Measurements from ENCODE around the gene ASL. TPM values are rescaled to one million over a fixed set of nuclear protein-coding genes. Genes with fewer than 3 reads are reported as not detected.
"Not testable (repeated sequence)": the region's sequence is repeated elsewhere in the genome, so short reads cannot be mapped to it uniquely, and the experiment has no call there.

The ASL gene
- total RNA-seq = 100 to 1,000 TPM in 1 of 2 donors, 10 to 100 TPM in 1; 35.9 to 135 TPM

- peak; percentile 98 for ATAC-seq
- Histone ChIP-seq H3K9me3 (no peaks in the 10 kb centered on the region), H3K27me3 (no peaks in the 10 kb centered on the region), H3K4me1 (peaks cover 19% of the 10 kb centered on the region), H3K36me3 (replicated peaks in 1 of 2; ENCODE audit: insufficient read depth in 1 of 2, low read depth in 2 of 2) (no peaks in the 10 kb centered on the region), H3K4me3 (peak within 1 kb of the TSS; percentile 63 to 96), H3K27ac (peak within 1 kb of the TSS; percentile 60 to 88 (median 78))
- DNase-seq = peak; percentile 95 to 97 (median 96)
- 0% methylated on average over 10 to 64 of the region's 67 CpGs for WGBS, 2 donors
- intact Hi-C loops (cut with DNase I) = no loop called here
- TF ChIP-seq POLR2A (IDR thresholded peaks at IDR 0.05) (peak; percentile 89 to 91 (median 91)), CTCF (IDR thresholded peaks at IDR 0.05) (peak in 2 of 7 experiments; percentile 4 to 12)
Observed at GRCh38 chr7:66075590-66076461, at the start of gene ASL. TSS of gene ASL (plus strand) at chr7:66075819. CDS start at chr7:66076082, 263 bp downstream.

- 44 to 47% methylated on average over 3 of the region's 3 CpGs for WGBS, 2 donors
- H3K27ac ChIP-seq; H3K9me3 ChIP-seq; ATAC-seq; H3K36me3 ChIP-seq (replicated peaks in 1 of 2; ENCODE audit: insufficient read depth in 1 of 2, low read depth in 2 of 2); H3K27me3 ChIP-seq; H3K4me3 ChIP-seq; DNase-seq; intact Hi-C loops (cut with DNase I); H3K4me1 ChIP-seq: not testable (repeated sequence)
Observed at GRCh38 chr7:66028342-66028741, 47.3 kb upstream of the ASL start.

DNA sequence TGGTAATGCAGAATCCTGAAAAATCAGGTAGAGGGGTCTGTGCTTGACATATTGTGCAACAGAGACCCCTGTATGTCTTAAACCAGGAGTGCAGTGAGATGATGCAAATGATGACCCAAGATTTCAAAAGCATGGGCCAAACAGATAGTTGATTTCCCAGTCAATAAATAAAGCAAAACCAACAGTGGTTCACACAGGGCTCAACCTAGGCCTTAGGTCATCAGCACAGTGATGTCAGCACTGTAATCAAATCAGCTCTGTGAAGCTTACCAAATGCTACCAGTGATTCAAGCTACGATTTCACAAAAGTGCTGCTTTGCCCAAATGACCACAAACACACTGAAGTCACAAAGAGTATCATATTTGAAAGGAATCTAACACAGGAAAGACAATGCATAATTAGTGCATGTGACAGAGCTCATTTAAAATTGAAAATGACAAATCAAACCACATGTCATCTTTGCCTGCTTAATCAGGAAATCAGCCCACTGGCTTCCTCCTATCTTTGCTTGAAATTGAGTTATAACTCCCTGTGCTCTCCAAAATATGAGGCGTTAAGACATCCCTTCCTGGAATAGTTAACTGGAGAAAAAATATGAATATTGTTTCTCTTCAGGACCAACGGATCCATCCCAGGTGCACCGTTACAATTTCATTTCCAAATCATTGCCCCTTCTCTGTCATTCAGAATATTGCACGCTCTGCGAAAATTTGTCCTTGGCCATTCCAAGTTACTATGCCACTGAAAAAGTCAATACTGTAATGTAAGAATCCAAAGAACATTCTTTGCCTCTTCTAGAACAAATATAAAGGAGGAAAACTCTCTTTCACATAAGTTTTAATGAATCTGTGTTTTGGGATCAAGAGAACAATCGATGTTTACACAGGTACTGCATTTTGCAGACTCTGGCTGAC lies 41.9 kb upstream of the ASL start:
- DNase-seq (no peak), ATAC-seq (peak; percentile 21)
- intact Hi-C loops (cut with DNase I) = no loop called here
- no peak overlapping the region for H3K4me3 ChIP-seq
- no peak for TF ChIP-seq POLR2A (IDR thresholded peaks at IDR 0.05)
- no peak for TF ChIP-seq CTCF (IDR thresholded peaks at IDR 0.05)
- no peaks in the 10 kb centered on the region for H3K36me3 ChIP-seq (replicated peaks in 1 of 2; ENCODE audit: insufficient read depth in 1 of 2, low read depth in 2 of 2)
- H3K4me1 ChIP-seq = peaks cover 18% of the 10 kb centered on the region
- H3K9me3 ChIP-seq = no peaks in the 10 kb centered on the region
- no peak overlapping the region for H3K27ac ChIP-seq
- 26 to 35% methylated on average over 7 of the region's 7 CpGs for WGBS, 2 donors
- H3K27me3 ChIP-seq = no peaks in the 10 kb centered on the region

GRCh38 chr7:66034436-66035010 lies 41.1 kb upstream of the ASL start:
- DNase-seq; H3K36me3 ChIP-seq (replicated peaks in 1 of 2; ENCODE audit: insufficient read depth in 1 of 2, low read depth in 2 of 2); intact Hi-C loops (cut with DNase I); H3K27me3 ChIP-seq; H3K4me3 ChIP-seq; H3K9me3 ChIP-seq; H3K27ac ChIP-seq: not testable (repeated sequence)
- 3 to 5% methylated on average over 1 of the region's 1 CpG for WGBS, 2 donors
- peaks cover 22% of the 10 kb centered on the region for H3K4me1 ChIP-seq
- peak; percentile 4 for ATAC-seq

GRCh38 chr7:66036382-66036781 lies 39.2 kb upstream of the ASL start:
- WGBS, 2 donors = 86% methylated on average over 3 of the region's 3 CpGs
- H3K4me1 ChIP-seq = peaks cover 22% of the 10 kb centered on the region
- no peaks in the 10 kb centered on the region for H3K36me3 ChIP-seq (replicated peaks in 1 of 2; ENCODE audit: insufficient read depth in 1 of 2, low read depth in 2 of 2)
- no peaks in the 10 kb centered on the region for H3K27me3 ChIP-seq
- intact Hi-C loops (cut with DNase I) = no loop called here
- H3K27ac ChIP-seq = no peak overlapping the region
- no peak for TF ChIP-seq POLR2A (IDR thresholded peaks at IDR 0.05)
- TF ChIP-seq CTCF (IDR thresholded peaks at IDR 0.05) = no peak
- H3K4me3 ChIP-seq = no peak overlapping the region
- ATAC-seq (no peak), DNase-seq (no peak)
- no peaks in the 10 kb centered on the region for H3K9me3 ChIP-seq

Data from body of pancreas (tissue), 4 donors.